Stimulated activated CD8-positive, alpha-beta memory T cell treated with anti-CD3 and anti-CD28 coated beads, Interleukin-7, amount 100 ng/mL, for 24 hours (primary cell): Measurements from ENCODE around the gene RNF213.

Source experiments
- DNase-seq: peaks from one replicate; pipeline ENCODE4 v3.0.0-alpha.2; 2020; ENCODE audit warnings: low read depth

Gene RNF213

GRCh38 chr17:80372922-80373570 lies 112.4 kb downstream of the RNF213 start:
- DNase-seq, result no peak

GRCh38 chr17:80374039-80374731 lies 113.5 kb downstream of the RNF213 start:
- no peak for DNase-seq

GRCh38 chr17:80374732-80375585 lies 114.3 kb downstream of the RNF213 start:
- DNase-seq, result no peak

GRCh38 chr17:80376531-80376930 lies 115.9 kb downstream of the RNF213 start:
- no peak for DNase-seq

GRCh38 chr17:80377798-80378197 lies 117.1 kb downstream of the RNF213 start:
- DNase-seq, result no peak

GRCh38 chr17:80379348-80379747 lies 118.7 kb downstream of the RNF213 start:
- no peak for DNase-seq

GRCh38 chr17:80380068-80380467 lies 119.4 kb downstream of the RNF213 start:
- no peak for DNase-seq

- DNase-seq, result no peak
These were observed 119.9 kb downstream of the RNF213 start for GRCh38 chr17:80380555-80381002.

- no peak for DNase-seq
These were observed 120.8 kb downstream of the RNF213 start for GRCh38 chr17:80381416-80381923.

- no peak for DNase-seq
These were observed 121.8 kb downstream of the RNF213 start for GRCh38 chr17:80382446-80382845.

- no peak for DNase-seq
These were observed 122.3 kb downstream of the RNF213 start for GRCh38 chr17:80382956-80383355.

GRCh38 chr17:80384078-80384960 lies 123.7 kb downstream of the RNF213 start:
- DNase-seq, result no peak

GRCh38 chr17:80385046-80385445 lies 124.4 kb downstream of the RNF213 start:
- DNase-seq, result no peak

- no peak for DNase-seq
These were observed 125.7 kb downstream of the RNF213 start for GRCh38 chr17:80386341-80386740.

- DNase-seq, result no peak
These were observed 126.4 kb downstream of the RNF213 start for GRCh38 chr17:80387071-80387470.

GRCh38 chr17:80388175-80388574 lies 127.5 kb downstream of the RNF213 start:
- no peak for DNase-seq

GRCh38 chr17:80388601-80389000 lies 127.9 kb downstream of the RNF213 start:
- DNase-seq, result no peak

GRCh38 chr17:80389011-80389995 lies 128.7 kb downstream of the RNF213 start:
- no peak for DNase-seq

- no peak for DNase-seq
These were observed 132.7 kb downstream of the RNF213 start for GRCh38 chr17:80393241-80393890.

GRCh38 chr17:80393961-80394360 lies 133.3 kb downstream of the RNF213 start:
- DNase-seq, result no peak
